HG03108 (cell line): ENCODE measurements around the gene IGLL5.
"Not testable (repeated sequence)": the region's sequence is repeated elsewhere in the genome, so short reads cannot be mapped to it uniquely, and the experiment has no call there.

Source experiments
- ATAC-seq: cut with Tn5 transposase; IDR thresholded peaks from one replicate; pipeline ENCODE4 v1.9.1; 2021; ENCODE audit warnings: moderate library complexity; ENCODE audit not compliant: unreplicated experiment

IGLL5 gene

DNA sequence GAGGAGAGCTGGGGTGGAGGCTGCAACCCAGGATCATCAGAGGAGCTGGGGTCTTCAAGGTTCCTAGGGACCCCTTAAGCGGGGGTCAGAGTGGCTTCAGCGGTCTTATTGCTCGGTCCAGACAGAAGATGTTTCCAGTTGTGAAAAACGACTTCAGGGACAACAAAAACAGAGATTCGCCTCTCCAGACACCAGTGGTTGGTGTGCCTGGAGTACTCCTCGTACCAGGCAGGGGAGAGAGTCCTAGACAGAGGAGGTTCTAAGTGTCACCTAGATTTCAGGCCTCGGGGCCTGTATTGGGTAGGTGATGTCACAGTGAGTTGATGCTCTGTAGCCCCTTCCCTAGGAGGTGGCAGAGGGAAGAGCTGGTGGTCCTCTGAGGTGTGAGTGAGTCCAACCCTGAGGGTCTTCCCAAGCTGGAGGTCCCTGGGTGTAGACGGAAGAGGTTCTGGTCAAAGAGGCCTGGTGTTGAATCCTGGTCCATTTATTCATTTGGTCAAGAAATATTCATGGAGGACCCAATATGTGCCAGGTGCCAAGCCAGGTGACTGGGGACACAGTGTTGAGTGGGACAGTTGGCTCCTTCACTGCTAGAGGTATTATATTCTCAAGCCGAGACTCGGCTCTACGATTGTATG lies 4.4 kb upstream of the IGLL5 start:
- ATAC-seq: no peak

DNA sequence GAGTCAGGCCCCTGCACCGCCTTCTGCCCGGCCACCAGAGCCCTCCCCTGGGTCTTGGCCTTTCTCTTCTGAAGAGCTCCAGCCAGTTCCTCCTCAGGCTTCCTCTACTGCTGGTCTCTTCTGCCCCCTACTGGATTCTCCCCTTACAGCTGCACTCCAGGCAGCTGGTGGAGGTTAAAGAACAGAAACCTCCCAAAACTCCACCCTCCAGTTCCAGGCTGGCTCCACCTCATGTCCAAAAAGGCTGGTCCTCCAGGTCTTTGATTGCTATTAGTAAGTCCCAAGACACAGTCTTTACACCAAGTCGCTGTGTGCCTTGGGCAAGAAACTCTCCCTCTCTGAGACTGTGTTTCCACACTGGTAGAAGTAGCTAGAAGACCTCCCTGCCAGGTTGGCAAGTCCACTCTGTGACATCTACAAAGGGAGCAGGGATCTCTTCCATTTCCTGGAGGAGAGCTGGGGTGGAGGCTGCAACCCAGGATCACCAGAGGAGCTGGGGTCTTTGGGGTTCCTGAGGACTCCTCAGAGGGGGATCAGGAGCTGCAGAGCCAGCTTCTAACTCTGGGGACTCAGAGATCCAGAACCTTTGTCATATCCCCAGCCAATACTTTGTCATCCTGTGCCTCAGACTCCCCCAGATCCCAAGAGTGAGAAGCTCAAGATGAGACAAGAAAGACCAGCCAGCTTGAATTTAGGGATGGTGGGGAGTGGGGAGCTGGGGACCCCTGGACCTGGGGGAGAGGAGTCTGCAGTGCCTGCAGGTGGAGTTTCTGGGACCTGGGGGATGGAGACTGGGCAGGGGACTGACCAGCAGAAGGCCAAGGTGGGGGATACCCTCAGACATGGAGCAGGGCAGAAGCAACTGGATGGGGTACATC lies 3.4 kb upstream of the IGLL5 start:
- peak; percentile 40 for ATAC-seq

DNA sequence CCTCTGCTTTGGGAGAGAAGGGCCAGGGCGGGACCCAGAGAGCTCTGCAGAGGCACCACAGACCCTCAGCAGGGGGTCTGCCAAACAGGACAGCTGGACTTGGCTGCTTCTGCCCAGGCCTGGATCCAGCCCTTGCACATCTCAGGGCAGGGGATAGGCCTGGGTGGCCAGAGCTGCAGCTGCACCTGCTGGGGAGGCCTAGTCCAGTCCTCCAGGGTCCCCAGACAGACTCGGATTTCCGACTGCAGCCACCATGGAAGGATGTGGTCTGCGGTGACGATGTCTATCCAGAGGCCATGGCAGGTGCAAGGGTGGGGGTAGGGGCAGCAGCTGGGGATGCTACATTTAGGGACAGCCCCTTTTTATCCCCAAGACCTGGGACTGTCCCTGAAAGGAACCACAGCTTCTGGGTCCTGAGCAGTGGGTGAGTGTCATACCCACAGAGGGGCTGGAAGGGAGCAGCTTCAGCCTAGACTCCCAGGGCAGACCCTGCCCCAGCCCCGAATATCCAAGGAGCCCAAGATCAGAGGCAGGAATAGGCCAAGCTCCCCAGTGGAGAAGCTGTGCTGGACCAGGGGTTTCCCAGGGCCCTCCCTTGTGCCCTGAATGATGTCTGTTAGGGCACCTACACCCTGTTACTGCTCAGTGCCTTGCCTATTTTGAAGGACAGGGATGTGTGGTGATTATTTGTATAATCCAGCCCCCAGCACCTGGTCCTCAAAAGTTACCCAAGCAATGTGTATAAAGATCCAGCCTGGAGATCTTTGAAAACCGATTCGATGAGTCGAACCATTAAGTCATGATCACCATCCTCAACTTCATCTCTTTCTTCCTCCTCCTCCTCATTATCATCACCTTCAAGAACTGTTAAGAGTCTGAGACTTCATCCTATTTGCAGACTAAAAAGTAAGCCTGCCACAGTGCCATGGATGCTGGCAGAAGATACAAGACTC lies 2.5 kb upstream of the IGLL5 start:
- ATAC-seq: peak; percentile 55

DNA sequence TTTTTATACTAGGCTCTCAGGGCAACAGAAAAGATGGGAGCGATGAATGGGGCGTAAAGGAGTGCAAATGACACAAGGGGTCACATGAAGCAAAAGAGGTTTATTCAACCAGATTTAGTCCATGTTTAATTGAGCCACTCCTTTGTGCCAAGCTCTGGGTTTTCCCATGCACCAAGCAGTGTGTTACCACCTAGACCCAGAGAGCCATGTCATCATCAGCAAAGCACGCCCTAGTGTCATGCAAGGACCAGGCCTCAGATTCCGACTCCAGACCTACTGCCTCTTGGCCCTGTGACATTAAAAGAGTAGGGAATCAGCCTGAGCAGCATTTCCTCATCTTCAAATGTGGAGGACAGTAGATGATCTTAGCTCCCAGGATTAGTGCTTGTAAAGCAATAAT lies 1.1 kb upstream of the IGLL5 start:
- ATAC-seq: no peak

DNA sequence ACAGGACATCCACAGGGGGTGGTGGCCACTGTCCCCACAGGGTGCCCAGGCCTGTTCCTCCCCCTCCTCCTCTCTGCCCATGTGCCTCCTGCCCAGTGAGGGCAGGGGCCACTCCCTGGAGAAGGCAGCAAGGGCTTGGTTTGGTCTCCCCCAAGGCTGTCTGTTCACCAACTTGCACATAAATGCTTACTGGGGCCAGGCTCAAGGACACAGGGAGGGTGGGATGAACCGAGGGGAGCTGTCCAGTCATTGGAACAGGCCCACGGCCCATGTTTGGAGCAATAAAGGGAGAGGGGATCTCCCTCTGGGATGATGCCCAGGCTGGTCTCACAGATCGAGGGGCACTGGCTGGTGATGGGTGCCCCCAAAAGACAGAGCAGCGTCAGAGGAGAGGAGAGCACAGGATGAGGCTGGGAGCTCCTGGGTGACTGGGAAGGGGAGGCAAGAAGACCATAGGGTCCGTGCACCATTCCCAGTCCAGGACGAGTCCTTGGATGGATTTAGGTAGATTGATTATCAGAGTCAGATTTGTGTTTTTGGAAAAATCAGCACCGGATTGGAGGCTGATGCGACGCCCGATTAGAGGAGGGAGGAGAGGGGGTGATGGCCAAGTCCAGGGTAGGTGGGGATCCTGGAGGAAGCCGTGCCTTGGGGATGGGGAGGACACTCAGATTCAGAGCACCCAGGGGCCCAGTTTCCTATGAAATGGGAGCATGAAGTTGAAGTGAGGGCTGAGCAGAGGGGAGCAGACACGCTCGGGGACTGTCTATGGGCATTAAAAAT lies 1.1 kb downstream of the IGLL5 start:
- ATAC-seq: no peak

DNA sequence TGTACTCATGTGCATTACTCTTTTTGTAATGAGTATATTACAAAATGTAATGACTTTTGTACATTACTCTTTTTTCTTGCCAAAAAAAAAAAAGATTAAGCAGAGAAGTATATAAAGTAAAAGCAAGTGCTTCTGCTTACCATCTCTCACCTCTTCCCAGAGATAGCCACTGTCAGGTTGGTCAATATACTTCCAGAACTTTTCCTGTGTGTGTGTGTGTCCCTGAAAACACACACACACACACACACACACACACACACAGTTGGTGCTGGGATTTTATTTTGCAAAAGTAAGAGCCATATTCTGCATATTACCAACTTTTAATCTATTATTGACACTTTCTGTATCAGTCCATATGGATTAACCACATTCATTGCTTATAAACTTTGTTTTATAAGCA lies 2.5 kb downstream of the IGLL5 start:
- no peak for ATAC-seq

DNA sequence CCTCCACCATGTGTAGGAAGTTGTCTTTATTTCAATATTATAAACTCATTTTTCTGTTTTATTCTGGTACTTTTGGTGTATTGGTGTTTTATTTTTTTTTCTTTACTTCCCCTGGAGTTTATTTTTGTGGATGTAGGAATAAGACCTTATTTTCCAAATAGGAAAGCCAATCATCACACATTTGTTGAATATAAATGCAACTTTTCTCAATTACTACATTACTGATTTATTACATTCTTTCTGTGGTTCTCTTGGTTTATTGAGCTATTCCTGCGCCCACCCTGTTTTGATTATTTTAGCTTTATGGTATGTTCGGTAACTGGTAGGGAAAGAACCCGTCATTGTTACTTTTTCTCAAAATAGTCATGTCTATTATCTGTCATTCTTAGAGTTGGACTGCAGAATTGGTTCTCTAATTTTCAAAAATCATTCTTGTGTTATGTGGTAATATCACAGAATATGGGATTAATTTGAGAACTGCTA lies 3.6 kb downstream of the IGLL5 start:
- ATAC-seq: no peak

DNA sequence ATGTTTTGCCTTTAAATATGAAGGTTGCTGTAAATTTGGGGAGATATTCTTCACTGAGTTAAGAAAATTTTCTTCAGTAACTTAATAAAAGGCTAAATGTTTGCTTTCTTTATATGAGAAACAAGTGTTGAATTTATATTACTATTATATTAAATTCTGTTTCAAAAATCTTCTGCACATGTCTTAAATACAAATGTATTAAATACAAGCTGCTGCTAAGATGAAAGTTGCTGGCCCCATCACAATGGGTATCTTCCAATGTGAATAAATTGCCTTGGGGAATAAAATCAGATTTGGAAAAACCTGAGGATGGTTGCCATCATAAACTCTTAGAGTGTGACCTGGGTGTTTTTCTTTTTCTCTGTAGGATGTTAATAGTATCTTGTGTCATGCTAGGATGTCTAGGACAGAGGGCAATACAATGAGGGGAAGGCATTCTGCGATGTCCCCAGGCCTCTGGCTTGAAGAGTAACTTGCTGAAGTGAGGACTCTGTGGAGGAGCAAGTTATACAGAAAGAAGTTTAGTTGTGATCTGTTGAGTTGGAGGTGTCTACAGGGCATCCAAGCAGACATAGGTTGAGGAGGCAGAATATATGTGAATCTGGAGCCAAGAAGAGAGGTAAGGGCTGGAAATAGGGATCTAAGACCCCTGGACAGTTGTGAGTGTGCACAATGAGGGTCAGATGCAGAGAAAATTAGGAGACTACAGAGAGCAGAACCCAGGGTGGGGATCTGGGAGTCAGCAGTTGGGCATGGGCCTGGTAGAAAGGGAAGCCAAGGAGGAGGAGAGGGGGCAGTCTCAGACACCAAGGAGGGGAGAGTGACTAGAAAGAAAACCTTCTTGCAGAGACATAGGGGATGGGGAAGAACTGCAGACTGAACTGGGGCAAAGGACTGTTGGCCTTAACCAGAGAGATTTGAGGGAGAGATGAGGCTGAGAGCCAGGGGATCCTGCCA lies 4.8 kb downstream of the IGLL5 start:
- ATAC-seq: no peak

DNA sequence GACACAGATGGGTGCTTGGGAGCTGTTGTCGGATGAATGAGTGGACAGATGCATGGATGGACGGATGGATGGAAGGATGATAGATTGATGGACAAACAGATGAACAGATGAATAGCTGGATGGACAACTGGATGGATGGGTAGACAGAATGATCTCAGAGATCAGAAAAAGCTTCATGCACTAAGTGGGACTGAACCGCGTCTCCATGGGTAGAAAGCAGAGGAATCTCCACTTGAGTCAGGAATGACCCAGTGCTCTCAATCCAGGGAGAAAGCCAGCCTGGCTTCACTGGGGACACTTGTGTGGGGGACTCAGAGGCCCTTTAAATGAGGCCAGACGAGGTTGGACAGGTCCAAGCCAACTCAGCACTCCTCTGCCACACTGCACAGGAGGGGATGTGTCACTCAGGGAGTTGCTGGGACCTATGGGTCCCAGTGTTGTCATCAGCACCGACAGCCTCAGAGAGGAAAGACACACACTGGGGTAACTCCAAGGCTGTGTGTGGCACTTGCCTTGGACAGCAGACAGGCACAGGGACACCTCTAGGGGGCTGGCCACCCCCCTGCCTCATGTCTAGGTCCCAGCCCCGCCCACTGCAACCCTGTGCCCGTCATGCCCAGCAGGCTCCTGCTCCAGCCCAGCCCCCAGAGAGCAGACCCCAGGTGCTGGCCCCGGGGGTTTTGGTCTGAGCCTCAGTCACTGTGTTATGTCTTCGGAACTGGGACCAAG lies 5.6 kb downstream of the IGLL5 start:
- no peak for ATAC-seq

DNA sequence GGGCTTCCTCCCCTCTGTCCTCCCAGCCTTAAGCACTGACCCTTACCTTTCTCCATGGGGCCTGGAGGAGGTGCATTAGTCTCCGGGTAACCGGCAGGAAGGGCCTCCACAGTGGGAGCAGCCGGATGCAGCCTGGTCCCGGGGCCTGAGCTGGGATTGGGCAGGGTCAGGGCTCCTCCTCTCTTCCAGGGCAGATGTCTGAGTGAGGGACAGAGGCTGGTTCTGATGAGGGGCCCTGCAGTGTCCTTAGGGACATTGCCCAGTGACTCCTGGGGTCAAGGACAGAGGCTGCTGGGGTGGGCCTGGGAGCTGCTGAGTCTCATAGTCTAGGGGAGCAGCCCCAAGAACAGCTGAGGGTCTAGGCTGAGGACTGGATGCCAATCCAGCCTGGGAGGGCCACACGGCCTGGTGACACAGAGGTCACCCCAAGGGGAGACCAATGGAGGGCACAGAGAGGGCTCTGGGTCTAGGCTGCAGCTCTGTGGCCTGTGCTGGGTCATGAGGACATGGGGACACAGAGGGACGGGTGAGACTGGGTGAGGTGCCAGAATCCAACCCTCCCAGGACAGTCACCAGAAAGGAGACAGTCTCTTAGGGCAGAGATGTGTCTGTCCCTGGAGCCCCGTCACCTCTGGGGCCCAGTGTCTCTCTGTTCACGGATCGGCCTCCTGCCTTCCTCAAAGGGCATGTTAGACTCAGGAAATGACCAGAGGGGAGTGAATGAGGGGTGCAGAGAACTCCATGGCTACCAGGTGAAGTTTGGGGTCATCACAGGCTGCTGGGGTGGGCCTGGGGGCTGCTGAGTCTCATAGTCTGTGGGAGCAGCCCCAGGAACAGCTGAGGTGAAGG lies 6.5 kb downstream of the IGLL5 start:
- ATAC-seq: no peak

DNA sequence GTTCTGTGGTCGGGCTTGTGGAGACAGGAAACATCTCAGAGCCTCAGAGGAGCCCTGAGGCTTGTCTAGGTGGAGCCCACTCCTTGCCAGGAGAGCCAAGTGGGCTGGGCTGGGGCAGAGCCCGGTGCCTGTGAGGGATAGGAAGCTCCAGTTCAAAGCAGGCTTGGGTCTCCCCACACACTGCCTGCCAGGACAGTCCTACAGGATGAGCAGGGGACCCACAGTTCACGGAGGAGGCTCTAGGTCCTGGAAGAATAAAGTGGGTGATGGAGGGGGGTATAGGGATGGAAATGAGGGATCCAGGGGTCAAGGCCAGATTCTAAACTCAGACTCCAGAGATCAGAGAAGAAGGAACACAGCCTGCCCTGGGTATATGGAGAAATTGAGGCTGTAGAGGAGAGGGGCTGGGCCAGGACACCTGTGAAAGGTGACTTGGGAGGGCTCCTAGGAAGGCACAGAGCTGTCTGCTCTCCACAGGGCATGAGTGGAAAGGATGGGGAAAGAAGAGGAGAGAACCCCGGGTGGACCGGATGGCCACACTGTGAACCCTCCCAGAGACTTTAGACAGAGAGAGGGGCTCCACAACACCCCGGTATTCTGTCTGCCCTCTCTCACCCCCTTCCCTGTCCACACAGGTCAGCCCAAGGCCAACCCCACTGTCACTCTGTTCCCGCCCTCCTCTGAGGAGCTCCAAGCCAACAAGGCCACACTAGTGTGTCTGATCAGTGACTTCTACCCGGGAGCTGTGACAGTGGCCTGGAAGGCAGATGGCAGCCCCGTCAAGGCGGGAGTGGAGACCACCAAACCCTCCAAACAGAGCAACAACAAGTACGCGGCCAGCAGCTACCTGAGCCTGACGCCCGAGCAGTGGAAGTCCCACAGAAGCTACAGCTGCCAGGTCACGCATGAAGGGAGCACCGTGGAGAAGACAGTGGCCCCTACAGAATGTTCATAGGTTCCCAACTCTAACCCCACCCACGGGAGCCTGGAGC lies 7.4 kb downstream of the IGLL5 start:
- ATAC-seq: no peak

DNA sequence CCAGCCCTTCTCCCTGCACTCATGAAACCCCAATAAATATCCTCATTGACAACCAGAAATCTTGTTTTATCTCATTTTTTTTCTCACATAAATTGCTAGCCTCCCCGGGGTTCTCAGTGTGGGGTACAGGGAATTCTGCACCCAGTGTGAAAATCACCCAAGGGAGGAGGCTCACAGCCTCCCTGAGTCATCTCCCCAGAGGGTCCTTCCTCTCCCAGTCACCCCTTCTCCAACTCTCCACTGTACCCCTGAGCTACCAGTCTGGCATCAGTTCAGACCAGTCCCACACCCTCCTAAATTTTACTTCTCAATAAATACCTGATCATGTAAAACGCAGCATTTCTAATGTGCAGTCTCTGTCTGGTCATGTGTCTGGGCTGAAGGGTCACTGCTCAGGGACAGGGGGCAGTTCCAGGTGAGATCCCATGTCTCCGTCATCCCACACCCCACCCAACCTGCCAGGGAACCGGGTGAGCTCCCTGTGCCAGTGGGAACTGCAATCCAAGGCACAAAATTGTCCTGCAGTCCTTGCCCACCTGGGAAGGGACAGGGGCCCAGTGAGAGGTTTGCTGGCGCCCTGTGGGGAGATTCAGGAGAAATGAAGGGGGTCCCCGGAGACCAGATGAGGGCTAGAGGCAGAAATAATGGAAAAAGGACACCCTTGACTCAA lies 8.3 kb downstream of the IGLL5 start:
- ATAC-seq: no peak

DNA sequence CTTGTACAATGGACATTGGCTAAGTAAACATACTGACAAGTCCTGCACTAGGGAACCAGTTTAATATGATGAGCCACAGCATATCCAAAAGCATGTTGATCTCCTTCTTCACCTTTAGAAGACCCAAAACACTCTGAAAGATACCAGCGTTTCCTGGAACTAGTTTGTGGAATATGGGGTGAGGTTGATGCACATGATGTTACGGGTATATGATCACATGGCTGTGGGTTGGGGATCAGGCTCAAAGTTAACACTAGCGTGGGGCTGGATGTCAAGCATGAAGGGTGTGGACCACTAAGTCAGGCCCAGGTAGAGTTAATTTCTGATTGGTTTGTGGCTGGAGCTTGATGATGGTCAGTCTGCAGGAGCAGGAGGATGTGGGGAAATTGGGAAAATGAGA lies 9.0 kb downstream of the IGLL5 start:
- ATAC-seq: no peak

DNA sequence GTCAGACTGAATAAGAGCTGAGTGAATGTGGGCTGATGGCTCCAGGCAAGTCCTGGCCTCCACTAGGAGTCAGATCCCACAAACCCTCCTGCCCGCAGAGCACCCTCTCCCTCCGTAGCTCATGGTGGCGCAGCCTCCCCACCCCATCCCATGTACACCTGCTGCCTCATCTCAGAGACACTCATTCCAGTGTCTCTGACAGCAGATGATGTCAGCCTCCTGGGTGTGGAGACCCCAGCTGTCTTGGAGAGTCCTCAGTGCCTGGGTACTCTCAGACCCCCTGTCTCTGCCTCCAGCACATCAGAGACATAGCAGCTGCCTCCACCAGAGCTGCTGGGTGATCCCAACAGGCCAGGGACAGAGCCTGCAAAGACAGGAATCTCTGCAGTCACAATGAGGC lies 9.5 kb downstream of the IGLL5 start:
- no peak for ATAC-seq

DNA sequence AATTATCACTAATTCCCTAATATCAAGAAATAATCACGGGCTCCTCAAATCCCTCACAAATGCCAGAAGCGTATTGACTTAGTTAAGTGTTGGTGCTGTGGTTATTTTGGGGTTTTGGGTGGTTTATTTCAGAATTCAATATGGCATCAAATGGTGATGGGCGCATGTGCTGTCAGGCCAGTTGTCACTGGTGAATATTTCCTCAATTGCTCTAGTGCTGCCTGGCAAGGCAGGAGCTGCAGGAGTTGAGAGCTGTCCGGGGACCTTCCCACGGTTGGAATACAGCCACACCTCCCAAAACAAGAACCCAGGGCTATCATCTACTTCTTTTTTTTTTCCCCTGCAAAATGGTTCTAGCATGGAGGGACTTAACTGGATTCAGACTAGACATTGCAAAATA lies 10.3 kb downstream of the IGLL5 start:
- no peak for ATAC-seq

DNA sequence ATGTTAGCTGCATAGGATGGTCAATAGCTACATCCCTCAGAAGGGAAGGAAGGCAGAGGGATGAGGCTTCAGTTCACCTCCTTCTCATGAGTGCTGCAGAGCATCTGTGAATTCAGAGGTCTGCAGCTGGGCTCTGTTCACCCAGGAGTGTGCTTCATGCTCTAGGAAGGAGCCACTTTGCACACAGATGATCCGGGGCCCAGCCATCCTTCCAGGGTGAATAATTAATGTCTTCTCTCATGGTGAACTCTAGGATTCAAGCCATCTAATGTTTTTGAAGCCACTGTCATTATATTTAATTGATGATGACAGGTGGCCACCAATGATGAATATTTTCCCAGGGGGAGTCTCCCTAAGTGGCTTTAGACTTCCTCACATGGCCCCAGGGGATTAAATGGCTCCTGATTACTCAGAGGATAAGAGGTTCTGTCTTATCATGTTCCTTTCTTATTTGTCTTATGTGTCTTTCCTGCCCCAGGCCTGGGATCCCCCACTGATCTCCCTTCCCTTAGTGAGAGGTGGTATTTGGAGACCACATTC lies 10.9 kb downstream of the IGLL5 start:
- not testable (repeated sequence) for ATAC-seq
